CD4-positive, alpha-beta T cell treated with Interleukin-15 for 1 hour (primary cell): ENCODE results near the gene TSPAN5.

Experiments used
- DNase-seq: peaks from one replicate; pipeline ENCODE4 v3.0.0-alpha.2; 2020

Gene TSPAN5

GRCh38 chr4:98581126-98581525 is 77.3 kb downstream of the TSPAN5 start:
- no peak for DNase-seq

- DNase-seq, result no peak
Measured at GRCh38 chr4:98577956-98578355, 80.5 kb downstream of the TSPAN5 start.

DNA sequence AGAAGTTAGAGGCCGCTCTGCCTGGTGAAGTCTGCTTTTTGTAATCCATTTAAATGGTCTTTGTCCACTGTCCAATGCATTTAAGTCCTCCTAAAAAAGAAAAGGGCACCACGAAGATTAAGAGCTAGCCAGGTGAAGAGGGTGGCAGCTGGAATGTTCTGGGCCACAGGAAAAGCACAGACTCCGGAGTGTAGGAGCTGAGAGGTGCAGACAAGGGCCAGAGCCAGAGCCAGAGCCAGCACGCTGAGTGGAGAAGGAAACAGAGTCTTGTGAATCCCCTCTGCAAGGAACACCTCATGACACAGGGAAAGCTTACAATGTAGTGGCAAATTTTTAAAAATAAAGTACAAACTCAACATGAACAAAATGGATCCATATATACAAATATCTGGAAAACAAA is 83.6 kb downstream of the TSPAN5 start:
- DNase-seq, result no peak

- DNase-seq, result no peak
Measured at GRCh38 chr4:98573791-98574190, 84.6 kb downstream of the TSPAN5 start.

DNA sequence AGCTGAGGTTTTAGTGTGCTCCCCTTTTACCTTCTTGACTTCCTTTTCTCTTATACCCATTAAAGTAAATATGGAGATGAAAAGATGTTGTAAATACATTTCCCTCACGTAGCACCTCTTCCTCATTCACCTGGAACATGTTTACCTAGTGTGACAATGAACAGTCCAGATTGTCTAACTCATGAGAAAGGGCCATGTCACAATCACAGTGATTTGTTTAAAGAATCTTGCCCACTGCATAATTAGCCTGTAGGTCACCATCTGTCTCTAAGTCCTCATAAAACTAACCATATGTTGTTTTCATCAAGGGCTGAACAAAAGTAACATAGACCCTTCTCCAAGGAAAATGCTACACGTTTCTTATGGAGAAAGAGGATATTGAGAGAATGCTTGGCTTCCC is 85.7 kb downstream of the TSPAN5 start:
- DNase-seq, result no peak

DNA sequence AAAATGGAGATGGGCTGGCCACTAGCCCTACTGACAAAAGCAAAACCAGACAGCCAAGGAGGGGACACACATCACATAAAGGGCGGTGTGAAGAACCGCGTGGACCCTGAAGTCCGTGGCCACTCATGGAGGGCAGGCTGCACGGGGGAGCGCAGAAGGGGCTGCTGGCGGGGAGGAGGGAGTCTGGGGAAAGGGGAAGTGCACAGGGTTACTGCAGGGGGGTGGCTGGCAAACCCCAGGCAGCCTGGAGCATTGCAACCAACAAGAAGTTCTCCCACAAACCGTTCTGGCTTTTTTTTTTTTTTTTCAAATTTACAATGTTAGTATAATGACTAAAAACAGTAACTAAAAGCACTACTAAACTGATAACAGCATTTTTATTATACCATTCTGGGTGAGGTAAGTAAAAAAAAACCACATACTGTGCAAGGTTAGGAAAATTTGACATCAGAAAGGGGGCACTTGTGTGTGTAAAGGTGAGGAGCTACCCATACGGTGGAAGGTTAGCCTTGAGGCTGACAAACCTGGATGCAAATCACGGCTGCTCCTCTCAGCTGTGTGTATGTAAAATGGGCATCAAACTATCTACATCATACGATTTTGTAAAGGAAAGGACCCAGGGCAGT is 87.1 kb downstream of the TSPAN5 start:
- no peak for DNase-seq

DNA sequence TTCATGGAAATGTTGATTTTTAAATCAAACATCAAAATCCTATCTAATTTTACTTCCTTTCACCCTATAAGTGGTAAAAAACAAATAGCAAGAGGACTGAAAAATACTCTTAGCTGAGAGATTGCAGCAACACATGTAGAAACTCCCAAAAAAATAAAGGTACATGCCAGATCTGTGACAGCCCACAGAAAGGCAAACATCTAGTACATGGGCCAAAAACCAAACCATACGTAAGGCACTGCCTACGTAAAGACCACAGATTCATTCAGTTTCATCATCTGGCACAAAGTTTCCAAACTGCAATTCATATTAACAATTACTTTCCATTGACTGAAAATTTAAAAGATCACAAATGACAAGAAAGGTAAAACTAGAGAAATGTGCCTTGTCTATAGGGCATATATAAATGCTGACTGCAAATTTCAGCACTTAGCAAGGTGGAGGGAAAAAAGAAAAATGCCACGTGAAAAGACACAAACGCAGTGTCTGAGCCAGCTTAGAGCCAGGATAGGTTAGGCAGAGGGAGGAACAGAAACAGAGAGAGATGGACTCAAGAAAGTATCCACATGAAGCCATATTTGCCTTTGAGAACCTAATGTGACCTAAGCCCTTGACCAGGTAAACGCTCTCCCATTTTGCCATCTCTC is 88.1 kb downstream of the TSPAN5 start:
- DNase-seq, result no peak

DNA sequence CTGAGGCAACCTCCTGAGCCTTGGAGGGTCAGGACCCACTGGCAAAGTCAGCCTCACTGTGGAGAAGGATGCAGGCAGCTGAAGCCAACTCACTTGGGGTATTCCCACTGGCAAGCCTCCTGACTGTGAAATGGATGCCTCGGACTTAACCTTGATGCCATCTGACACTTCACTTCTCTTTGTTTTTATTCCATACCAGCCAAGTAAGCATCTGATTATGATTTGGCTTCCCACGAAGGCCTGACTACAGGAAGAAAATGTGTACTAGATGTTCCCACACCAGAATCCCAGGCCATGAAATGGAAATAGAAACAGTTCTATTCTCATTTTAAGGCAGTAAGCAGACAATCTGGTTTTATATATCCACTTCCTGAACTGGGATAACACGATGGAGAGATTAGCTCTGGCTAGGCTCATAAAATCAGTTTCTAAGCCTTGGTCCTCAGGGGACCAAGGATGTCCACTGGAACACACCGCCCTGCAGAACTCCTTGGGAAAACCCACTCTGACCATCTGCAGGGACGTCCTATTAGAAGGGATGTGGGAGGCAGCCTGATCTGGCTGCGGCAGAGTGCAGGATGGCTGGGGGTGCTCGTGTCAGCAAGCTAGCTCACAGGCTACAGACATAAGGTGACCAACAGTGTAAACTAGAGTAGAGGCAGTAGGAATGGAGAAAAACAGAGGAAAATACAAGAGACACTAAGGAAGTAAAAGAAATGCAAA is 89.3 kb downstream of the TSPAN5 start:
- DNase-seq, result no peak

- no peak for DNase-seq
Measured at GRCh38 chr4:98567611-98568010, 90.8 kb downstream of the TSPAN5 start.

DNA sequence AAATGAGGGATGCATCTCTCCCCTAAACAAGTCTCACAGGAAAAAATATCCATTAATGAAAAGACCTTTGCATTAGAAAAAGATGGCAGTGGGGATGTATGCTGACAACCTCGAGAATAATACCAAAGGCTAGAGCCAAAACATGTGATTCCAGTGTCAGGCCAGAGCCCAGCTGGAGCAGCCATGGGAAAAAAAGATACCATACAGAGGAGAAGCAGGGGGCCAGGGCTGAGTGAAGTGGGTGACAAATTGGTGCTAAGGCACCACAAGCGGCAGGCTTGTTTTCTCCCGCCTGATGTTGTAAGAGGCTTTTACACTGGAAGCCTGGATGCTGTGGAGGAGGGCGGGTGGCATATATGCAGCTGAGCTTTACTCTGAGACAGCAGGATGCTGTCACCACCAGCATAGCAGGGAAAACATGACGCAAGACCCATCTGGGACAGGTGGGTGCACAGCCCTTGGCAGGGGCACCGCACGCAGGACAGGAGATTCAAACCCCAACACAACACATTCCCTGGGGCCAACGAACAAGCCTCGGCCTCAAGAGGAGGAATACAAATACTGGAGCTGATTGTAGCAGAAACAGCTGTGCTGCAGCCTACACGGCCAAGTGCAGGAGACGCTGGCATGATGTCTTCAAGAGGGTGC is 91.9 kb downstream of the TSPAN5 start:
- DNase-seq, result no peak

DNA sequence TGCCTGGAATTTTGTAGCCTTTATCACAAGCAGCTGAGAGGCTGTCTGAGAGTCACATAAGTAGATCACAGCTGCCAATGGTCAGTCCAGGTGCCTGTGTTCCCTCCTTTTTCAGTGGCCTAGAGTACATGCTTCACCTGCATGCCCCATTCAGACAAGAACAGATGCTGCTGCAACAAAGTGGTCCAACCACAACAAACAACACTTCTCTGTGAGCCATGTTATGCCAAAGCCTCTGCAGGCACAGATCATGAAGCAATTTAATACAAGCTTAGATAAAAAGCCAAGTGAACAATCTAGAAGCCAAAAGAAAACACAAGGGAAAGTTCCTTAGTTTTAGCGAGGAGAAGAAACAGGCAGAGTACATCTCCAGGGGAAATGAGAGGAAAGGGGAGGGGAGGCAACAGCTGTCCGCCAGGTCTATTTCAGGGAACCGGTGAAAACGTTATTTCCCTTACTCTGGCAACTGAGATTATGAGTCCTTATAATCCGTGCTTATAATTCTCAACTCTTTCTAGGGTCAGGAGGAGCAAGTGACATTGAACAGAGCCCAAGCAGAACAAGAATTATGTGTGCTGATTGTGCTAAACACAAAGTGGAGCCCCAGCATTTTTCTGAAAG is 92.6 kb downstream of the TSPAN5 start:
- no peak for DNase-seq

DNA sequence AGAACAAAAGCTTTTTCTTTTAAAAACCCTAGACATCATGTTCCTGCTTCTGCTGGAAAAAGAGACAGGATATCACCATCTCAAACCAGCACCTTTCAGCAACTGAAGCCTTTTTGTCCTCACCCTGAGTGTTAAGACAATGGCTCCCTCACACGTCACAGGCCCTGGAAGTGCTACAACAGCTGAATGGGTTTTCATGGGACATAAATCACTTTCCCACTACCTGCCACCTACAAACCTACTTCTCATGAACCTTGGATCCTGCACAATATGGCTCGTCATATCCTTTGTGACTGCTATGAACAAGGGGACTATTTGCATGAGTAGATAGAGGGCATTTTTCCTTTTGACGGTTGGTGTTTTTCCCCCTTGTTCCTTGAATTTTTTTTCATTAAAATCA is 93.6 kb downstream of the TSPAN5 start:
- no peak for DNase-seq

GRCh38 chr4:98560321-98560720 is 98.1 kb downstream of the TSPAN5 start:
- no peak for DNase-seq

DNA sequence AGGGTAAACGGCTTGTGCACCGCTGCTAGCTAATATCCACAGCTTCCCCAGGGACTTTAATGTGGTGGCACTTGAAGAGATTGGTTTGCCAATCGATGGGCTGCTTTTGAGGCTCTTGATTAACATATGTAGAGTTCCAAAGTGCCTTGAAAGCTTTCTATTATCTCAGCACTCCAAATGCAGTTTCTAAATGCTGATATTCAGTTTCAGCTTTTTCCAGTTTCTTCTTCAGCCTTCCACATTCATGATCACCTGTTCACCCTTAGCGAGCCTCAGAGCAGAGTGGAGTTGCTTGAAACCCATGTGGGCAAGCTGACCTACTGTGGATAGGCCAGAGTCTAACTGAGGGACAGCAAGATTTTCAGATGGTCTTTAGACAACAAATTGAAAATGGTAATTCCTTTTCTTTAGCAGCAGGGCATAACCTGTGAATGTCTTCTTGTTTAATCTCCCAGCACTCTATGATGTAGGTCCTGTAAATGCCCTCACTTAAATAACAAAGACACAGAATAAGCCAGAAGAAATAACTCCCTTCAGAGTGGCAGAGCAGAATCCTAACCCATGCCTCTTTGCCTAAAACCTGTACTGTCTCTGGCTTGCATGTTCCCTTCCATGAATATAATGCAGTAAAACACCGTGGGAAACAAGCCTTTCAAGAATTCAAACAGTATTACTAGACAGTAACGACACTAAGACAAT is 99.8 kb downstream of the TSPAN5 start:
- no peak for DNase-seq

GRCh38 chr4:98557194-98557892 is 101.1 kb downstream of the TSPAN5 start:
- DNase-seq, result no peak

DNA sequence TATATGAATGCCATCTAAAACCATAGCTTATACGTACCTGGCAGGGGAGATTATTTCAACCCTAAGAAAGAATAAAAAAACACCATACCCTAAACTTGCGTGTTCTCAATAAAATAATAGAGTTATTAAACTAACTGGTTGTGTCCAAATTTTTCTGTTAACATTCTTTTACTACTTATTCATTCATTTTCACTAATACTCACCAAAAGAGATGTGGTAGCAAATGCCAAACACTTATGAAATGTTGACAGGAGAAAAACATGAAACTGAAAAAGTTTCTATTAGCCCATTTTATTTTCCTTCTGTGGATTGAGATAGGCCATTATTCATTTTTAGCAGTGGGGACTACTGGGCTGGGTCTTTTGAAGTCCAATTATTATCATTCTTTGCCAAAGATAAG is 102.0 kb downstream of the TSPAN5 start:
- no peak for DNase-seq

DNA sequence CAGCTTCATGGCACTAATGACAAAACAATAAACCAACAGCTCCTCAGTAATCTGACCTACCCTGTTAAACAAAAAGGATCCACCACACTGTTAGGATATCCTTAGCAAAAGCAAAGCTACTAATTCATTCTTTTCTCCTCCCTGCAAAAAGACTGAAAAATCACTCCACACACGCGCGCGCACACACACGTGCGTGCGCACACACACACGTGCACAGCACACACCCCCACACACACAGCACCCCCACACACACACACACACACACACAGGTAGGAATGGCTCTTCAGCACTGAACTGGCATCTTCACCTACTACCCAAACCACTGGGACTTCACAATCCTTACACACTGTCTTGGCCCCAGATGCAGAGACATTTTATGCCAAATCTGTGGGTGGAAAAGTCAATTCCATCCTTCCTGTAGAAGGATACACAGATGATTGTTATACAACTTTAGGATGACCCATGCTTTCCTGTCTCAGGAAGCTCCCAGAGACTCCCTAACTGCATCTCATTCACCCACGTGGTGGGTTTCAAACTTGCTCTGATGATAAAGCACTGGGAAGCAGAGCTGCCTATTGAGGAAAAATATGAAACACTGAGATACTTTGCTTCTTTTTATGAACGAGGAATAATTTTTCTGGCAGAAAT is 102.5 kb downstream of the TSPAN5 start:
- DNase-seq, result no peak

GRCh38 chr4:98546910-98547594 is 111.4 kb downstream of the TSPAN5 start:
- DNase-seq, result no peak

DNA sequence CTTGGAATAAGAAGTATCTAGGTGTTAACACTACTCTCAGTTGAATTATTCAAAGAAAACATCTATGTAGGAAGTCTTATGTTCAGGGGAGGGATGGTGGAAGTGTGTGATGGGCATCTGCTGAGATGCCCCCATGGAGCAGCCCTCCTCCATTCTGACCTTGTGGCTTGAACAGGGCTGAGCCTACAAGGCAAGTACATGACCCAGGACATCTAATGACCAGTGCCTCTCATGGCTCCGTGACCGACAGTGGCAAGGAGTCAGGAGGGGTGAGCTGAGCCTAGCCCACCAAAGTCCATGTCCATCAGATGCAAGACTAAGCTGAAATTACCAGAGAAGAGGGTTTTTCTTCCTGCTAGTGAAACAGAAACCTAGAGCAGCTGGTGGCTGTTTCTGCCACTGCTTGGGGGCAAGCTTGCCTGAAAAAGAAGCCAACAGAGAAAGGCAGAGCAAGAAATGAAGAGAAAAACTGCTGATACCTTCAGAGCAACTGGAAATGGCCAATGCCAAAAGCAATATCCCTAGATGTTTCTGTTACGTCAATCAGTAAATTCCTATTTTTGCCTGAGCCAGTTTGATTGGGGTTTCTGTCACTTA is 113.5 kb downstream of the TSPAN5 start:
- DNase-seq, result no peak

DNA sequence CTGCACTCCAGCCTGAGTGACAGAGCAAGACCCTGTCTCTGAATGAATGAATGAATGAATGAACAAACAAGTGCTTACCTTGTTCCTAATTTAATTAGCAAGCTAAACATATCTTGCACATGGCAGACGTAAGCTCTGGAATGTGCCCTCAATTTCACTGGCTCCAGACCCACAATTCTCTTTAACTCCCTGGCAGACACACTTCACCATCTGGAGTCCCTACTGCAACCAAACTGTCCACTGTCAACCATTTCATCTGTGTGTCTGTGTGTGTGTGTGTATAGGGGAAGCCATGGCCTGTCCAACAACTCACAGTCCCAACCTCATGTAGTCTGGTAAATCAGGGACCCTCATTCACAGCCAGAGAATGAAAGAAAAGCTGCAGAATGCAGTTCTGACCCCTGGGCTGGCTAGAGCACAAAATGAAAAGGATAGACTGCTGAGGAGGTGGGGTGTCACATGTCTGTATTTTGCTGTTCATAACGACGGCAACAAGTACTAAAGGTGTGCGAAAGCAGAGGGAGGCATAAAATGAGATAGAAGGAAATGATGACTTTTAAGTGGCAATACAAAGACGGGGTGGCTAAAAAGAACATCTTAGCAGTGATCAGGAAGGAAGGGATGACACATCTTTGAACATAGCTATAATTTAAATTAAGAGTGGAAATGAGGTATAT is 114.1 kb downstream of the TSPAN5 start:
- DNase-seq, result no peak
